GM19455 (cell line): ENCODE data around the gene FBXL7.

ENCODE experiments used
- ATAC-seq: cut with Tn5 transposase; IDR thresholded peaks from one replicate; pipeline ENCODE4 v1.9.1; 2021; ENCODE audit not compliant: unreplicated experiment

FBXL7 gene

GRCh38 chr5:15538516-15538915 lies 38.5 kb downstream of the FBXL7 start:
- no peak for ATAC-seq

- no peak for ATAC-seq
Observed at GRCh38 chr5:15539951-15540350, 40.0 kb downstream of the FBXL7 start.

- ATAC-seq, result no peak
Observed at GRCh38 chr5:15544039-15544438, 44.1 kb downstream of the FBXL7 start.

- no peak for ATAC-seq
Observed at GRCh38 chr5:15545082-15545481, 45.1 kb downstream of the FBXL7 start.

GRCh38 chr5:15547261-15547839 lies 47.4 kb downstream of the FBXL7 start:
- no peak for ATAC-seq

- no peak for ATAC-seq
Observed at GRCh38 chr5:15549961-15550360, 50.0 kb downstream of the FBXL7 start.

GRCh38 chr5:15550502-15551112 lies 50.6 kb downstream of the FBXL7 start:
- ATAC-seq, result no peak

GRCh38 chr5:15551113-15551504 lies 51.1 kb downstream of the FBXL7 start:
- no peak for ATAC-seq

- ATAC-seq, result no peak
Observed at GRCh38 chr5:15554542-15554941, 54.6 kb downstream of the FBXL7 start.

- no peak for ATAC-seq
Observed at GRCh38 chr5:15555176-15555575, 55.2 kb downstream of the FBXL7 start.

GRCh38 chr5:15558240-15558639 lies 58.3 kb downstream of the FBXL7 start:
- no peak for ATAC-seq

- ATAC-seq, result no peak
Observed at GRCh38 chr5:15558681-15559080, 58.7 kb downstream of the FBXL7 start.

GRCh38 chr5:15560421-15560820 lies 60.4 kb downstream of the FBXL7 start:
- no peak for ATAC-seq

- ATAC-seq, result no peak
Observed at GRCh38 chr5:15564523-15564922, 64.5 kb downstream of the FBXL7 start.

GRCh38 chr5:15564957-15565356 lies 65.0 kb downstream of the FBXL7 start:
- ATAC-seq, result no peak

- ATAC-seq, result no peak
Observed at GRCh38 chr5:15566306-15566705, 66.3 kb downstream of the FBXL7 start.

GRCh38 chr5:15566789-15567188 lies 66.8 kb downstream of the FBXL7 start:
- no peak for ATAC-seq

GRCh38 chr5:15570491-15570890 lies 70.5 kb downstream of the FBXL7 start:
- no peak for ATAC-seq

- no peak for ATAC-seq
Observed at GRCh38 chr5:15571081-15571480, 71.1 kb downstream of the FBXL7 start.

GRCh38 chr5:15571618-15572017 lies 71.6 kb downstream of the FBXL7 start:
- no peak for ATAC-seq

GRCh38 chr5:15573590-15573989 lies 73.6 kb downstream of the FBXL7 start:
- ATAC-seq, result no peak

- ATAC-seq, result no peak
Observed at GRCh38 chr5:15574128-15574527, 74.1 kb downstream of the FBXL7 start.

GRCh38 chr5:15574806-15575325 lies 74.9 kb downstream of the FBXL7 start:
- ATAC-seq, result no peak
